Heart right ventricle (tissue), 16 donors: ENCODE results near the gene ZC2HC1C. TPM values are rescaled to one million over a fixed set of nuclear protein-coding genes. Genes with fewer than 3 reads are reported as not detected.
A peak's percentile ranks its signal among the peaks of the same experiment; 100 is the strongest.

Source experiments
- ATAC-seq, 8 donors: fragments of 200-7000 bp; cut with Tn5 transposase; one replicate each; pipeline ENCODE4 v1.9.1; 2020; ENCODE audit warnings: mild to moderate bottlenecking in 8 of 8, moderate library complexity in 8 of 8, moderate number of reproducible peaks in 1 of 8
- DNase-seq, 2 donors: peaks; one replicate each; pipeline ENCODE4 v3.0.0-alpha.2; 2020
- H3K27ac ChIP-seq, 10 donors: fragments of 200-600 bp; sonication (generic) in 2 of 10; one replicate each; pipeline versions ENCODE4 v1.5.0 to v1.8.0; 2020 to 2022; ENCODE audit warnings: mild to moderate bottlenecking in 3 of 10
- H3K27me3 ChIP-seq, 7 donors: fragments of 200-600 bp; one replicate each; pipeline ENCODE4 v1.8.0; 2021 to 2022; ENCODE audit warnings: mild to moderate bottlenecking in 2 of 7
- H3K36me3 ChIP-seq, 9 donors: fragments of 200-600 bp; sonication (generic) in 1 of 9; one replicate each; pipeline versions ENCODE4 v1.5.0 to v1.8.0; 2020 to 2022; ENCODE audit warnings: mild to moderate bottlenecking in 2 of 9
- H3K4me1 ChIP-seq, 9 donors: fragments of 200-600 bp; sonication (generic) in 1 of 9; one replicate each; pipeline versions ENCODE4 v1.5.0 to v1.8.0; 2020 to 2022; ENCODE audit warnings: mild to moderate bottlenecking in 4 of 9
- H3K4me3 ChIP-seq, 10 donors: fragments of 200-600 bp; sonication (generic) in 2 of 10; one replicate each; pipeline versions ENCODE4 v1.5.0 to v1.8.0; 2020 to 2022; ENCODE audit warnings: mild to moderate bottlenecking in 7 of 10, moderate library complexity in 2 of 10
- H3K9me3 ChIP-seq, 11 donors: fragments of 200-600 bp in 10 of 11; sonication (generic) in 2 of 11; one replicate each; pipeline versions ENCODE4 v1.5.0 to v1.8.0; 2013 to 2022; ENCODE audit warnings: mild to moderate bottlenecking in 2 of 11, control low read depth in 1 of 11, moderate library complexity in 1 of 11
- WGBS, 2 donors: extraction: QIAGEN DNeasy Blood & Tissue Kit; methylation state at CpG; one replicate each; pipeline ENCODE4 v1.1.7; 2013; ENCODE audit warnings: inconsistent platforms in 1 of 2; 5-methylcytosine and 5-hydroxymethylcytosine counted together
- intact Hi-C, 10 donors: fragments of 100-400 bp; cut with DNase I; formaldehyde crosslinking; loops; one replicate each; pipeline versions ENCODE4 v1.11.1 to v1.14.2; 2022
- polyA plus RNA-seq, 2 donors: library from polyadenylated mRNA; stranded (reverse); fragments of 200-250 nt; gene quantifications; one replicate each; pipeline ENCODE4 v1.2.3, GENCODE V29; 2013
- total RNA-seq, 10 donors: library from RNA; stranded (reverse); fragmentation: NEBNext Ultra II Directional in 3 of 10; extraction: Animal tissue kit (Norgen Biotek cat#: 25700) in 3 of 10; gene quantifications; one replicate each; pipeline versions ENCODE4 v1.2.1 to v1.2.4, GENCODE V29; 2021 to 2023
- TF ChIP-seq, protein P1 (sequence below), 9 donors: fragments of 200-600 bp; sonication (generic) in 2 of 9; IDR thresholded peaks; one replicate each; pipeline versions ENCODE4 v1.5.0 to v1.8.0; 2021 to 2022; ENCODE audit warnings: antibody characterized with exemption in 9 of 9, mild to moderate bottlenecking in 5 of 9, moderate library complexity in 1 of 9
- donor health status: Arrhythmogenic right ventricular cardiomyopathy.
- donor health status: ischemic (EF 13 %, LVEDD 7.1; RV severe dilation, severe dysfunction).
- donor health status: healthy with polysubstance abuse.
- donor health status: DM: no; HTN: yes; CAD: no.
- donor health status: DM: no; HTN: no; CAD: no.
- donor health status: ischemic (EF 25% LVEDD 6.9; RV normal size, moderate dysfunction).
- donor health status: ischemic (EF 25% LVEDD 5.7; RV mildly dilated, moderate dysfunction).
- donor health status: healthy.
- donor health status: DM: yes; HTN: yes; CAD: no.
- donor health status: Ischemic cardiomyopathy.
- donor health status: ischemic (EF 35%, LVEDD 5.7; RV mildly dilated, moderate dysfunction).
- donor health status: nonischemic (EF 11% LVEDD 7.7; RV severe dilation, severe dysfunction).
- donor health status: DM: yes; HTN: yes; CAD: no.
- donor health status: PGD.
- donor health status: ischemic (EF 29% LVEDD 5.4; RV normal size, mild dysfunction).
- donor health status: nonischemic (EF 23%, LVEDD 6.1; RV moderate dilation, normal function).

ZC2HC1C gene
- total and polyA plus RNA-seq, 12 donors = 3.7 to 14.6 (median 8.9) TPM

GRCh38 chr14:75047506-75047905 lies 21.9 kb upstream of the ZC2HC1C start:
- H3K9me3 ChIP-seq = no peaks in the 10 kb centered on the region
- H3K36me3 ChIP-seq = peaks cover 0 to 27% (median 0%) of the 10 kb centered on the region in 9 donors
- DNase-seq (no peak), ATAC-seq (no peak)
- TF ChIP-seq, protein P1, sequence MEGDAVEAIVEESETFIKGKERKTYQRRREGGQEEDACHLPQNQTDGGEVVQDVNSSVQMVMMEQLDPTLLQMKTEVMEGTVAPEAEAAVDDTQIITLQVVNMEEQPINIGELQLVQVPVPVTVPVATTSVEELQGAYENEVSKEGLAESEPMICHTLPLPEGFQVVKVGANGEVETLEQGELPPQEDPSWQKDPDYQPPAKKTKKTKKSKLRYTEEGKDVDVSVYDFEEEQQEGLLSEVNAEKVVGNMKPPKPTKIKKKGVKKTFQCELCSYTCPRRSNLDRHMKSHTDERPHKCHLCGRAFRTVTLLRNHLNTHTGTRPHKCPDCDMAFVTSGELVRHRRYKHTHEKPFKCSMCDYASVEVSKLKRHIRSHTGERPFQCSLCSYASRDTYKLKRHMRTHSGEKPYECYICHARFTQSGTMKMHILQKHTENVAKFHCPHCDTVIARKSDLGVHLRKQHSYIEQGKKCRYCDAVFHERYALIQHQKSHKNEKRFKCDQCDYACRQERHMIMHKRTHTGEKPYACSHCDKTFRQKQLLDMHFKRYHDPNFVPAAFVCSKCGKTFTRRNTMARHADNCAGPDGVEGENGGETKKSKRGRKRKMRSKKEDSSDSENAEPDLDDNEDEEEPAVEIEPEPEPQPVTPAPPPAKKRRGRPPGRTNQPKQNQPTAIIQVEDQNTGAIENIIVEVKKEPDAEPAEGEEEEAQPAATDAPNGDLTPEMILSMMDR (IDR thresholded peaks at IDR 0.05) = no peak
- no peak overlapping the region for H3K27ac ChIP-seq
- intact Hi-C loops = no loop called here
- peaks cover 0 to 59% (median 35%) of the 10 kb centered on the region in 9 donors for H3K4me1 ChIP-seq
- H3K4me3 ChIP-seq = no peak overlapping the region
- 93 to 94% methylated on average over 4 of the region's 4 CpGs for WGBS, 2 donors
- H3K27me3 ChIP-seq = no peaks in the 10 kb centered on the region

GRCh38 chr14:75048101-75048500 lies 21.3 kb upstream of the ZC2HC1C start:
- peaks cover 0 to 59% (median 35%) of the 10 kb centered on the region in 9 donors for H3K4me1 ChIP-seq
- TF ChIP-seq, protein P1 (IDR thresholded peaks at IDR 0.05) = no peak
- no peaks in the 10 kb centered on the region for H3K9me3 ChIP-seq
- H3K36me3 ChIP-seq = peaks cover 0 to 22% (median 0%) of the 10 kb centered on the region in 9 donors
- ATAC-seq (no peak), DNase-seq (no peak)
- H3K4me3 ChIP-seq = no peak overlapping the region
- H3K27me3 ChIP-seq = no peaks in the 10 kb centered on the region
- no peak overlapping the region for H3K27ac ChIP-seq
- WGBS, 2 donors = 93 to 96% methylated on average over 2 of the region's 2 CpGs
- intact Hi-C loops = no loop called here

DNA sequence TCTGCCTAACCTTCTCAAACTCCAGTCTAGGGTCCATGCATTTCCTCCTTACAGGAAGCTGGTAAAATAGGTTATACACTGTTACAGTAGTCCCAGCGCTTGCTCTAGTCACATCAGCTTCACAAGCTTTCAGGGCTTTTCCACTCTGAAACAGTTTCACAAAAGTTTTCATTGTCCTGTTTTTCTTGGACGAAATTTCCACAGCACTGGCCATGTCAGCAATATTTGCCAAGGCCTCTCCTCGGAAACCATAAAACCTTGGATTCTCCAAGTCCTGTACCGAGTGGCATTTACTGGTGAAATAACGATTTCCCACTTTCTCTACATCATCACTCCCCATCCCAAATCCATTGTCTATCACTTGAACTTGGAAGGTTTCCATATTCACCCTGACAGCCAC lies 20.3 kb upstream of the ZC2HC1C start:
- Histone ChIP-seq H3K36me3 (peaks cover 0 to 11% (median 0%) of the 10 kb centered on the region in 9 donors), H3K4me1 (peaks cover 0 to 55% (median 34%) of the 10 kb centered on the region in 9 donors), H3K9me3 (no peaks in the 10 kb centered on the region), H3K27ac (peak overlapping the region in 4 of 10 donors; percentile 6 to 55 (median 28)), H3K27me3 (no peaks in the 10 kb centered on the region), H3K4me3 (no peak overlapping the region)
- intact Hi-C loops = no loop called here
- TF ChIP-seq, protein P1 (IDR thresholded peaks at IDR 0.05) = no peak
- peak in 3 of 8 donors; percentile 3 to 12 (median 3) for ATAC-seq
- DNase-seq = no peak
- 72 to 82% methylated on average over 5 of the region's 5 CpGs for WGBS, 2 donors

DNA sequence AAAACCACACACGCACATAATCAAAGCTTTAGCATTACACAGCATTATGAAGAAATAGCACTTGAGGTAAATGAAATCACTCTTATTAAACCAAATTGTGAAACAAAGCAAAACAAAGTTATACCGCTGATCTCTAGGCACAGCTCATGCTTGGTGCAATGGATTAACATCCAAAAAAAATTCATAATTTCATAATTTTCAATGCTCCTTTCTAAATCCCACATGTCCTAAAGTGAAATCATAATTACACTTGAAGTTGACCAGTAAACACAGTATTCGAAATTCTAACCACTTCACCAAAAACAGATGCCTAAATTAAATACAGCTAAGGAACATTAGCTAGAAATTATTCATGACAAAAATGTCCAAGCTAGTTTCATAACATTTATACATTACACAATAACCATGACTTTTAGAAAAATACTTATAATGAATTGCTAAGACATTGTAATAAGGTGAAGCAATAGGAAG lies 19.7 kb upstream of the ZC2HC1C start:
- Histone ChIP-seq H3K4me1 (peaks cover 0 to 48% (median 27%) of the 10 kb centered on the region in 9 donors), H3K4me3 (peak overlapping the region in 1 of 10 donors; percentile 74), H3K9me3 (no peaks in the 10 kb centered on the region), H3K27ac (peak overlapping the region in 5 of 10 donors; percentile 10 to 93 (median 92)), H3K36me3 (peaks cover 0 to 7% (median 0%) of the 10 kb centered on the region in 9 donors), H3K27me3 (no peaks in the 10 kb centered on the region)
- DNase-seq = no peak
- intact Hi-C loops = loop anchor here in 2 of 10 donors (2.0 to 10.0 kb wide), 2 partner anchors 19 to 45 kb away; partner anchors contain the start of genes EIF2B2 (in 1 of the 2) and ZC2HC1C (in 1 of the 2)
- no peak for ATAC-seq
- WGBS, 2 donors = 84 to 94% methylated on average over 3 of the region's 3 CpGs
- TF ChIP-seq, protein P1 (IDR thresholded peaks at IDR 0.05) = no peak
